GM18951 (cell line): ENCODE measurements around the gene OTX2.

Experiments
- POLR2A ChIP-seq: IDR thresholded peaks from 4 replicates; pipeline ENCODE4 v1.6.1; 2011; ENCODE audit warnings: mild to moderate bottlenecking; ENCODE audit not compliant: insufficient read length, insufficient read depth; ENCODE audit errors: extremely low read depth
- in situ Hi-C: fragments of 300-500 bp; cut with MboI; formaldehyde crosslinking; loops from one replicate; pipeline ENCODE4 v1.12.0; 2022; ENCODE audit warnings: low sequenced_read_pairs, mixed read lengths, inconsistent platforms; ENCODE audit not compliant: unreplicated experiment

OTX2 gene

GRCh38 chr14:56816574-56817391 lies 6.5 kb upstream of the OTX2 start:
- in situ Hi-C loops = no loop called here
- no peak for TF ChIP-seq POLR2A

- in situ Hi-C loops = no loop called here
- no peak for TF ChIP-seq POLR2A
These were observed 5.5 kb upstream of the OTX2 start for GRCh38 chr14:56815745-56816144.

- no peak for TF ChIP-seq POLR2A
- in situ Hi-C loops = no loop called here
These were observed 4.9 kb upstream of the OTX2 start for GRCh38 chr14:56814969-56815700.

- TF ChIP-seq POLR2A = no peak
- in situ Hi-C loops = no loop called here
These were observed 4.3 kb upstream of the OTX2 start for GRCh38 chr14:56814519-56814959.

GRCh38 chr14:56813143-56813551 lies 2.9 kb upstream of the OTX2 start:
- no peak for TF ChIP-seq POLR2A
- in situ Hi-C loops = no loop called here

DNA sequence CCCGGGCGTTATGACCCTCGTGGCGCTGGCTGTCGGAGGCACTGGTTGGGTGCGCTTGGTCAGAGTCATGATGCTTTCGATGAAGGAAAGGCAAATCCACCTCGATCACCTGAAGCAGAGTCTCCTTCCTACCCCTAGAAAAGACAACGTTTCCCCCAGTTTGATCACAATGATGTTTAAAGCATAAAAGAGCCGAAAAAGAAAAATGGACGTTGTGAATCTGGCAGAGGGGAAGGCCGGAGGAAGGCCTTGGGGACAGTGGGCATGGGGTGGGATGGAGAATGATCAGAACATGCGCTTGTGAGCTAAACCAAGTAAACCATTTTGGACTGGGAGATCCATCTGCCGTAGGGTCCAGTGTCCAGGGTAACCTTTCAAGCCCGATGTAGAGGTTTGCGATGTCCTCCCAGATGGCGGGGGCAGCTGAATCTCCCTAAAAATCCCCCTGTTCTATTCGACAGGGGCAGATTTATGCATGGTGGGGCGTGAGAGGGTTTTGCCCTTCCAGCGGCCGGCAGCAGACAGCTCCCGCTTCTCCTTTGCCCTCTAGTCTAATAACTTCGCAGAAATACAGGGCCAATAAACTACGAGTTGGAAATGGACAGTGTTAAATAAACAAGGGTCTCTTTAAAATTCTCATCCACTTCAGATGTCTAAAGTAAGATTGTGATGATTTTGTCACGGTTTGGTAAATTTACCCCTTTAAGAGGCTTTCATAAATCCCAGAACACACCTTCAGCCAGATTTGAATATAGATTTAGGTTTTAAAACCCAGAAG lies 2.3 kb upstream of the OTX2 start:
- TF ChIP-seq POLR2A = no peak
- in situ Hi-C loops = no loop called here

GRCh38 chr14:56811593-56812363 lies 1.5 kb upstream of the OTX2 start:
- in situ Hi-C loops = no loop called here
- TF ChIP-seq POLR2A = no peak

- in situ Hi-C loops = no loop called here
- TF ChIP-seq POLR2A = no peak
These were observed 735 bp upstream of the OTX2 start for GRCh38 chr14:56810836-56811592.

DNA sequence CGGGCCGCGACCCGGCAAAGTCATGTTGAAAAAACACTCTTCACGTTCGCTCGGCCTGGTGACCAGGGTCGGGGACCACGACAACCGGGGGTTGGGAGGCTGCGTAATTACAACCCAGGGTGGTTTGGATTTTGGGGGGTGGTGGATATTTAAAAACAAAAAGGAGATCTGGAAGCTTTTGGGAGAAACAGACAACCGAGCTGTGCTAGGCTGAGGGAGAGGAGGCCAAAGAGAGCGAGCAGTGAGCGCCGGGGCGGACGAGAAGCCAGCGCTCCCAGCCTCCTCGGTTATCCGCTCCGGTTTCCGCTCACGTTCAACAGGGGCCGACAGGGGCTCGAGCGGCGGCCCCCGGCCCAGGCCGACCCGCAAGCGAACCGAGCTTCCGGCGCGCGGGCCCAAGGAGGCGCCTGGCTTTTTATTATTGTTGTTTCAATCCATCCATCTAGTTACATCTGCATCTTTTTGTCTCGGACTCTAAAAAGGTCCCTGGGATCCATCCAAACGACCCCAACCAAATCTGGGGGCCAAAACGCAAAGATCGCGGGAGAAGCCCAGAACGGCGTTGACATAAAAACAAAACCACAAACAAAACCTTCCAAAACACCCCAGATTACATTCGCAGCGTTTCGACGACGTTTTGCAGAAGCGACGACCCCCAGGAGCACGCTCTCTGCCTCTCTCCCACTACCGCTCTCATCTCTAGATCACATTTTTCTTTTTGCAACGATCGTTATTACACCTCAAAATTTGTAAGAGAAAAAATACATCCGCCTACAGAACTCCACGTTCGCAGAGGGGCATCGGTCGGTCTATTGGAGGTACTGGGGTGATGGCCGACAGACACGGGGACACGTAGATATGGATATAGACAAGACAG lies 771 bp downstream of the OTX2 start:
- in situ Hi-C loops = no loop called here
- TF ChIP-seq POLR2A = no peak

- in situ Hi-C loops = no loop called here
- TF ChIP-seq POLR2A = no peak
These were observed 1.7 kb downstream of the OTX2 start for GRCh38 chr14:56808383-56809269.
